CD4-positive, alpha-beta memory T cell (primary cell): ENCODE data around the gene TAF6L. TPM values are rescaled to one million over a fixed set of nuclear protein-coding genes. Genes with fewer than 3 reads are reported as not detected.
"Not testable (repeated sequence)": the region's sequence is repeated elsewhere in the genome, so short reads cannot be mapped to it uniquely, and the experiment has no call there.

Source experiments
- CTCF ChIA-PET: fragments of 350-600 bp; sonication (Branson Sonifier 250); formaldehyde crosslinking; loops from one replicate; lab custom pipeline; 2021; ENCODE audit warnings: inconsistent platforms; ENCODE audit not compliant: partially characterized antibody; lab: Charles Lee
- POLR2A ChIA-PET: fragments of 350-600 bp; sonication (Branson Sonifier 250); formaldehyde crosslinking; loops from one replicate; lab custom pipeline; 2021; ENCODE audit not compliant: partially characterized antibody; lab: Charles Lee
- DNase-seq, 5 donors: peaks; one replicate each; pipeline versions ENCODE4 v3.0.0 to v3.0.0-alpha.2; 2020 to 2022; ENCODE audit warnings: mixed read lengths in 1 of 5
- H3K27ac ChIP-seq: one replicate; pipeline ENCODE4 v1.7.0; 2013; ENCODE audit warnings: low read depth, low read length
- H3K27me3 ChIP-seq: 2 replicates; pipeline ENCODE4 v1.7.0; 2013; ENCODE audit warnings: mild to moderate bottlenecking, low read length, moderate library complexity; ENCODE audit not compliant: insufficient read depth
- H3K36me3 ChIP-seq: 2 replicates; pipeline ENCODE4 v1.7.0; 2013; ENCODE audit warnings: mild to moderate bottlenecking, low read length, moderate library complexity; ENCODE audit not compliant: insufficient read depth
- H3K4me1 ChIP-seq: 2 replicates; pipeline ENCODE4 v1.7.0; 2013; ENCODE audit warnings: mild to moderate bottlenecking, low read length, moderate library complexity; ENCODE audit not compliant: insufficient read depth
- H3K4me3 ChIP-seq, 2 donors: one replicate each; pipeline ENCODE4 v1.7.0; 2013; ENCODE audit warnings: low read length in 2 of 2, mild to moderate bottlenecking in 1 of 2
- H3K9me3 ChIP-seq, 2 donors: one replicate each; pipeline ENCODE4 v1.7.0; 2013; ENCODE audit warnings: low read length in 2 of 2, control low read depth in 1 of 2; ENCODE audit not compliant: control insufficient read depth in 1 of 2
- H3K27ac Mint-ChIP-seq, 7 donors: one replicate each; pipeline ENCODE4 v1.8.0; 2020 to 2021; ENCODE audit warnings: mixed read lengths in 7 of 7, mild to moderate bottlenecking in 6 of 7, inconsistent platforms in 3 of 7, moderate library complexity in 3 of 7
- H3K27me3 Mint-ChIP-seq, 2 donors: one replicate each; pipeline ENCODE4 v1.8.0; 2020 to 2021; ENCODE audit warnings: mixed read lengths in 2 of 2
- H3K36me3 Mint-ChIP-seq, 2 donors: one replicate each; pipeline ENCODE4 v1.8.0; 2020 to 2021; ENCODE audit warnings: mixed read lengths in 2 of 2, inconsistent platforms in 1 of 2, mild to moderate bottlenecking in 1 of 2
- H3K4me1 Mint-ChIP-seq, 4 donors: one replicate each; pipeline ENCODE4 v1.8.0; 2020 to 2021; ENCODE audit warnings: mixed read lengths in 4 of 4, mild to moderate bottlenecking in 1 of 4
- H3K4me3 Mint-ChIP-seq, 8 donors: one replicate each; pipeline ENCODE4 v1.8.0; 2020 to 2021; ENCODE audit warnings: mixed read lengths in 8 of 8, mild to moderate bottlenecking in 7 of 8, moderate library complexity in 6 of 8, inconsistent platforms in 3 of 8
- H3K9me3 Mint-ChIP-seq, 8 donors: one replicate each; pipeline ENCODE4 v1.8.0; 2020 to 2021; ENCODE audit warnings: mixed read lengths in 8 of 8, mild to moderate bottlenecking in 5 of 8, inconsistent platforms in 3 of 8, moderate library complexity in 1 of 8
- intact Hi-C: fragments of 100-400 bp; cut with micrococcal nuclease; formaldehyde crosslinking; loops from one replicate; pipeline ENCODE4 v1.15.1; 2023
- polyA plus RNA-seq, 2 donors: library from polyadenylated mRNA; unstranded; fragments of 300-500 nt; fragmentation: Illumina TruSeq; gene quantifications; one replicate each; pipeline ENCODE4 v1.2.3, GENCODE V29; 2021
- total RNA-seq, 2 experiments: library from RNA; stranded (reverse); gene quantifications; one replicate each; pipeline ENCODE4 v1.2.3, GENCODE V29; 2021

The TAF6L gene
- total and polyA plus RNA-seq, 4 experiments from 2014 or later: 5.7 to 34.0 (median 18.4) TPM

- Mint-ChIP-seq H3K9me3 (no peaks in the 10 kb centered on the region), H3K27me3 (no peaks in the 10 kb centered on the region), H3K4me1 (peaks cover 3 to 12% (median 9%) of the 10 kb centered on the region in 4 donors), H3K27ac (peak overlapping the region in 2 of 7 donors; percentile 36 to 70), H3K4me3 (no peak overlapping the region), H3K36me3 (peaks cover 49 to 65% of the 10 kb centered on the region in 2 donors)
- POLR2A ChIA-PET: interaction anchor here (1.2 to 1.9 kb wide), 3 partner anchors 9 to 32 kb away, joined by 4 to 14 read pairs (median 6); partner anchors contain the start of genes STX5, TEX54 and WDR74
- Histone ChIP-seq H3K4me1 (no peaks in the 10 kb centered on the region), H3K4me3 (no peak overlapping the region), H3K9me3 (no peaks in the 10 kb centered on the region), H3K36me3 (peaks cover 61% of the 10 kb centered on the region), H3K27me3 (no peaks in the 10 kb centered on the region), H3K27ac (no peak overlapping the region)
- CTCF ChIA-PET: interaction anchor here (1.2 kb wide), 1 partner anchor 38 kb away, joined by 6 read pairs; no protein-coding TSS in a partner anchor
- no peak for DNase-seq
- intact Hi-C loops: no loop called here
Observed at GRCh38 chr11:62823677-62824076, 52.5 kb downstream of the TAF6L start.

GRCh38 chr11:62828130-62828529, 56.9 kb downstream of the TAF6L start:
- intact Hi-C loops, H3K27me3 Mint-ChIP-seq, H3K9me3 ChIP-seq, DNase-seq, H3K27ac ChIP-seq, H3K27me3 ChIP-seq, H3K4me3 Mint-ChIP-seq, H3K27ac Mint-ChIP-seq, H3K4me3 ChIP-seq, H3K9me3 Mint-ChIP-seq: not testable (repeated sequence)
- Histone ChIP-seq H3K4me1 (peaks cover 23% of the 10 kb centered on the region), H3K36me3 (peaks cover 41% of the 10 kb centered on the region)
- ChIA-PET POLR2A (interaction anchor here (1.3 to 4.4 kb wide), 7 partner anchors 12 to 34 kb away, joined by 3 to 22 read pairs (median 6); partner anchors contain the start of genes NXF1 and WDR74), CTCF (interaction anchor here (1.0 kb wide), 1 partner anchor 42 kb away, joined by 5 read pairs; no protein-coding TSS in a partner anchor)
- Mint-ChIP-seq H3K36me3 (peaks cover 28 to 56% of the 10 kb centered on the region in 2 donors), H3K4me1 (peaks cover 16 to 40% (median 28%) of the 10 kb centered on the region in 4 donors)

GRCh38 chr11:62830904-62831519, 59.8 kb downstream of the TAF6L start:
- Mint-ChIP-seq H3K27me3 (no peaks in the 10 kb centered on the region), H3K9me3 (no peaks in the 10 kb centered on the region), H3K27ac (peak overlapping the region; percentile 94 to 100 (median 99)), H3K4me3 (peak overlapping the region; percentile 94 to 100 (median 98)), H3K36me3 (peaks cover 14 to 51% of the 10 kb centered on the region in 2 donors), H3K4me1 (peaks cover 21 to 54% (median 39%) of the 10 kb centered on the region in 4 donors)
- Histone ChIP-seq H3K27me3 (no peaks in the 10 kb centered on the region), H3K36me3 (peaks cover 30% of the 10 kb centered on the region), H3K4me1 (peaks cover 30% of the 10 kb centered on the region), H3K9me3 (no peaks in the 10 kb centered on the region), H3K27ac (peak overlapping the region; percentile 97), H3K4me3 (peak overlapping the region; percentile 81 to 82)
- ChIA-PET CTCF (interaction anchor here (0.7 to 2.2 kb wide), 2 partner anchors 44 to 45 kb away, joined by 4 to 11 read pairs; partner anchors contain the start of gene TMEM179B), POLR2A (interaction anchor here (0.8 to 13.8 kb wide), 27 partner anchors 9 to 1487 kb away, joined by 3 to 801 read pairs (median 8); partner anchors contain the start of genes C11orf98, CSKMT, GANAB and HNRNPUL2)
- DNase-seq: no peak
- intact Hi-C loops: loop anchor here (1.0 kb wide), 2 partner anchors 8 to 78 kb away; partner anchors contain the start of gene WDR74

GRCh38 chr11:62831520-62832335, 60.5 kb downstream of the TAF6L start, which contains the start of gene STX5:
Gene STX5, minus strand, starts transcription at chr11:62832051. Its CDS starts 808 bp downstream, at chr11:62831243.
- POLR2A ChIA-PET: interaction anchor here (0.6 to 13.8 kb wide), 29 partner anchors 8 to 1486 kb away, joined by 3 to 801 read pairs (median 6); partner anchors contain the start of genes C11orf98, CSKMT, EEF1G and EML3

GRCh38 chr11:62832336-62833234, 61.4 kb downstream of the TAF6L start, which contains the start of gene TEX54:
Gene TEX54, minus strand, starts transcription at chr11:62832841.
- H3K27ac Mint-ChIP-seq: peak within 1 kb of the TSS; percentile 94 to 100 (median 99)
- peaks cover 13 to 51% of the 10 kb centered on the region in 2 donors for H3K36me3 Mint-ChIP-seq
- no peak for DNase-seq
- no peaks in the 10 kb centered on the region for H3K9me3 Mint-ChIP-seq
- H3K4me1 Mint-ChIP-seq: peaks cover 22 to 56% (median 42%) of the 10 kb centered on the region in 4 donors
- ChIA-PET CTCF (interaction anchor here (2.2 kb wide), 1 partner anchor 46 kb away, joined by 11 read pairs; the partner anchor contains the start of gene TMEM179B), POLR2A (interaction anchor here (0.5 to 13.8 kb wide), 28 partner anchors 9 to 1485 kb away, joined by 3 to 801 read pairs (median 6); partner anchors contain the start of genes B3GAT3, C11orf98, CSKMT and EEF1G)
- H3K4me3 Mint-ChIP-seq: peak within 1 kb of the TSS; percentile 94 to 100 (median 98)
- H3K9me3 ChIP-seq: no peaks in the 10 kb centered on the region
- H3K4me3 ChIP-seq: peak within 1 kb of the TSS; percentile 82 to 85
- no peaks in the 10 kb centered on the region for H3K27me3 ChIP-seq
- peaks cover 33% of the 10 kb centered on the region for H3K4me1 ChIP-seq
- H3K27me3 Mint-ChIP-seq: no peaks in the 10 kb centered on the region
- peak within 1 kb of the TSS; percentile 97 for H3K27ac ChIP-seq
- H3K36me3 ChIP-seq: peaks cover 25% of the 10 kb centered on the region
- intact Hi-C loops: loop anchor here (1.0 to 2.0 kb wide), 7 partner anchors 24 to 233 kb away; partner anchors contain the start of genes NXF1, TMEM179B and TTC9C

More at GRCh38 chr11:62831520-62832335, 60.5 kb downstream of the TAF6L start, which contains the start of gene STX5:
- intact Hi-C loops: loop anchor here (1.0 to 2.0 kb wide), 9 partner anchors 8 to 232 kb away; partner anchors contain the start of genes NXF1, TMEM179B, TTC9C and WDR74
- DNase-seq: peak; percentile 99 to 100 (median 100)
- Mint-ChIP-seq H3K36me3 (peaks cover 17 to 57% of the 10 kb centered on the region in 2 donors), H3K4me1 (peaks cover 21 to 59% (median 41%) of the 10 kb centered on the region in 4 donors), H3K27me3 (no peaks in the 10 kb centered on the region), H3K9me3 (no peaks in the 10 kb centered on the region), H3K4me3 (peak within 1 kb of the TSS; percentile 94 to 100 (median 98)), H3K27ac (peak within 1 kb of the TSS; percentile 94 to 100 (median 99))
- H3K27ac ChIP-seq: peak within 1 kb of the TSS; percentile 97
- H3K4me1 ChIP-seq: peaks cover 30% of the 10 kb centered on the region
- H3K4me3 ChIP-seq: peak within 1 kb of the TSS; percentile 82 to 85
- no peaks in the 10 kb centered on the region for H3K9me3 ChIP-seq
- H3K27me3 ChIP-seq: no peaks in the 10 kb centered on the region
- CTCF ChIA-PET: interaction anchor here (2.2 kb wide), 1 partner anchor 45 kb away, joined by 11 read pairs; the partner anchor contains the start of gene TMEM179B
- H3K36me3 ChIP-seq: peaks cover 34% of the 10 kb centered on the region
